Measurements from ENCODE around the gene NUP62. TPM values are rescaled to one million over a fixed set of nuclear protein-coding genes. Genes with fewer than 3 reads are reported as not detected.

Gene NUP62
- total and polyA plus RNA-seq, 2 of the 8 experiments (the other 6 are each of a cell fraction or from before 2014, with no cell fraction given): 50.0 to 107 TPM

- Histone ChIP-seq H4K8ac (ENCODE audit: extremely low read depth, insufficient read depth, low read length) (no peak overlapping the region), H2BK120ac (replicated peaks; ENCODE audit: low read depth, low read length) (no peak overlapping the region), H2BK5ac (ENCODE audit: low read depth, low read length) (no peak overlapping the region), H4K20me1 (replicated peaks in 1 of 2; ENCODE audit: control insufficient read depth in 1 of 2, insufficient read depth in 2 of 2, low read length in 2 of 2) (peaks cover 0 to 1% of the 10 kb centered on the region in 2 experiments), H2BK20ac (ENCODE audit: low read length) (no peak overlapping the region), H3K4me2 (ENCODE audit: insufficient read depth in 1 of 2, low read depth in 2 of 2, low read length in 2 of 2) (peak overlapping the region; percentile 2 to 39; a peak in 2 of 4 replicates), H3K4me1 (replicated peaks in 1 of 4; ENCODE audit: control insufficient read depth in 3 of 4, insufficient read depth in 4 of 4, low read length in 3 of 4) (peaks cover 0 to 17% (median 9%) of the 10 kb centered on the region in 4 experiments; a peak in 6 of 7 replicates), H3K9ac (replicated peaks in 1 of 4; ENCODE audit: extremely low read depth in 1 of 4, low read depth in 3 of 4, low read length in 3 of 4) (no peak overlapping the region), H3K23me2 (ENCODE audit: low read depth, low read length) (no peaks in the 10 kb centered on the region), H3K18ac (ENCODE audit: extremely low read depth, low read length) (0 out of 2 replicates have a peak overlapping the region, but pooled peaks have one; percentile 20), H3K27ac (ENCODE audit: low read depth, low read length) (no peak overlapping the region), H3K36me3 (ENCODE audit: control insufficient read depth in 2 of 4, insufficient read depth in 4 of 4, low read length in 3 of 4) (no peaks in the 10 kb centered on the region), H2BK15ac (ENCODE audit: low read length) (no peak overlapping the region), H2AFZ (ENCODE audit: low read length) (no peak overlapping the region), H3K79me1 (ENCODE audit: low read depth, low read length) (no peaks in the 10 kb centered on the region), H3K56ac (replicated peaks; ENCODE audit: insufficient read length, low read depth, low read length) (no peak overlapping the region), H3K4ac (replicated peaks; ENCODE audit: insufficient read length, low read depth, low read length) (no peak overlapping the region), H3K23ac (ENCODE audit: insufficient read length) (no peak overlapping the region), H4K5ac (ENCODE audit: insufficient read length, low read depth, low read length) (no peak overlapping the region), H3K4me3 (ENCODE audit: extremely low read depth in 1 of 4, insufficient read depth in 2 of 4, low read depth in 3 of 4, low read length in 4 of 4) (no peak overlapping the region), H2AK5ac (ENCODE audit: low read depth, low read length) (no peak overlapping the region), H4K91ac (replicated peaks; ENCODE audit: insufficient read length, low read length) (no peak overlapping the region), H3K79me2 (ENCODE audit: control insufficient read depth in 1 of 2, insufficient read depth in 2 of 2, low read length in 2 of 2) (no peaks in the 10 kb centered on the region), H2BK12ac (ENCODE audit: low read depth, low read length) (no peak overlapping the region), H3K27me3 (replicated peaks in 1 of 4; ENCODE audit: control insufficient read depth in 3 of 4, extremely low read depth in 1 of 4, insufficient read depth in 3 of 4, low read length in 3 of 4) (no peaks in the 10 kb centered on the region), H3K14ac (ENCODE audit: insufficient read length) (no peak overlapping the region), H3K9me3 (ENCODE audit: insufficient read depth in 2 of 2, low read depth in 1 of 2, low read length in 1 of 2) (peaks cover 0 to 3% of the 10 kb centered on the region in 2 experiments; a peak in 1 of 4 replicates)
- POLR2A ChIA-PET (ENCODE audit: partially characterized antibody): interaction anchor here (1.0 to 2.1 kb wide), 3 partner anchors 11 to 25 kb away, joined by 4 to 10 read pairs (median 4); partner anchors contain the start of genes ATF5 and NUP62
- CTCF ChIA-PET (ENCODE audit: partially characterized antibody): interaction anchor here (0.5 to 7.3 kb wide), 10 partner anchors 14 to 92 kb away, joined by 3 to 69 read pairs (median 5); no protein-coding TSS in a partner anchor
- 77% methylated on average over 12 of the region's 12 CpGs; no CpG with 5 or more reads in 1 of the 2 experiments for WGBS, 2 experiments (ENCODE audit: extremely low coverage in 1 of 2, insufficient coverage in 1 of 2, insufficient read length in 1 of 2, insufficient replicate concordance in 2 of 2, low coverage in 1 of 2, low lambda C conversion rate in 2 of 2, missing lambda C conversion rate in 1 of 2)
- TF ChIP-seq EGR1 (IDR thresholded peaks at IDR 0.05; ENCODE audit: borderline replicate concordance, low read depth, low read length): no peak
- FAIRE-seq: no peak
- no peak for DNase-seq (ENCODE audit: low read depth in 1 of 2, low spot score in 2 of 2)
Observed at GRCh38 chr19:49954092-49954829, 25.0 kb upstream of the NUP62 start.

Data from H1 (cell line).